HCT116 (cell line): ENCODE results near the gene GPC5. TPM values are rescaled to one million over a fixed set of nuclear protein-coding genes. Genes with fewer than 3 reads are reported as not detected.
A peak's percentile ranks its signal among the peaks of the same experiment; 100 is the strongest.

ENCODE experiments used
- ATAC-seq: fragments of 200-7000 bp; cut with Tn5 transposase; 2 replicates; pipeline ENCODE4 v1.9.1; 2020; ENCODE audit warnings: mild to moderate bottlenecking, moderate library complexity
- BruUV-seq: library from RNA; stranded (reverse); fragments of 400-500 nt; replicated peaks from 2 replicates; lab custom pipeline; 2021; lab: Mats Ljungman, UMichigan
- CTCF ChIA-PET: fragments of 300-600 bp; sonication (Branson Sonifier 250); formaldehyde crosslinking; loops from one replicate; lab custom pipeline; 2021; ENCODE audit warnings: antibody characterized with exemption; lab: Charles Lee
- POLR2A ChIA-PET: fragments of 300-600, 350-600 bp; sonication (Branson Sonifier 250); formaldehyde crosslinking; loops from one replicate; lab custom pipeline; 2021; ENCODE audit warnings: antibody characterized with exemption; lab: Charles Lee
- RAD21 ChIA-PET, 2 experiments: fragments of 300-600 bp; sonication (Branson Sonifier 250); formaldehyde crosslinking; loops; one replicate each; lab custom pipeline; 2023; ENCODE audit warnings: low total read pairs in 2 of 2; ENCODE audit not compliant: uncharacterized antibody in 2 of 2, unreplicated experiment in 2 of 2, low non-redundant PET in 1 of 2; lab: Charles Lee
- DNase-seq: peaks from one replicate; pipeline ENCODE4 v3.0.0-alpha.2; 2010; ENCODE audit warnings: low read depth, low spot score
- H2AFZ ChIP-seq: fragments of 200-600 bp; shearing (Covaris generic), sonication (generic); 2 replicates; pipeline ENCODE4 v1.6.1; 2017; ENCODE audit warnings: low read depth, mixed run types, mixed read lengths, antibody characterized with exemption, low read length; ENCODE audit not compliant: poor library complexity, severe bottlenecking
- H3K27ac ChIP-seq: 2 replicates; pipeline ENCODE4 v1.5.1; 2012; ENCODE audit warnings: low read depth, low read length
- H3K27me3 ChIP-seq: fragments of 200-600 bp; sonication (generic); 2 replicates; pipeline ENCODE4 v1.6.1; 2016; ENCODE audit warnings: mixed run types, low read length, mixed read lengths; ENCODE audit not compliant: insufficient read depth
- H3K36me3 ChIP-seq, 2 experiments: fragments of 200-500 bp in 1 of 2; fragments of 200-600 bp in 1 of 2; sonication (Bioruptor generic) in 1 of 2; sonication (generic) in 1 of 2; 2 replicates each; pipeline versions ENCODE4 v1.5.1 to v1.6.1; 2014 to 2016; ENCODE audit warnings: low read length in 2 of 2, inconsistent platforms in 1 of 2, mixed read lengths in 1 of 2, mixed run types in 1 of 2; ENCODE audit not compliant: insufficient read depth in 2 of 2, control insufficient read depth in 1 of 2
- H3K4me1 ChIP-seq, 2 experiments: fragments of 200-600 bp in 1 of 2; sonication (generic) in 1 of 2; 2 replicates each; pipeline versions ENCODE4 v1.5.1 to v1.6.1; 2012 to 2017; ENCODE audit warnings: low read length in 2 of 2, inconsistent platforms in 1 of 2, mild to moderate bottlenecking in 1 of 2, mixed read lengths in 1 of 2, mixed run types in 1 of 2, moderate library complexity in 1 of 2; ENCODE audit not compliant: insufficient read depth in 2 of 2, control insufficient read depth in 1 of 2
- H3K4me2 ChIP-seq: fragments of 200-600 bp; sonication (generic); 2 replicates; pipeline ENCODE4 v1.6.1; 2017; ENCODE audit warnings: mixed run types, low read length, mixed read lengths
- H3K4me3 ChIP-seq, 2 experiments: fragments of 200-600 bp in 1 of 2; sonication (generic) in 1 of 2; replicated peaks in 1 of 2; 2 replicates each; pipeline ENCODE4 v1.5.1; 2011 to 2016; ENCODE audit warnings: low read length in 2 of 2, control low read depth in 1 of 2, low read depth in 1 of 2, mild to moderate bottlenecking in 1 of 2, mixed read lengths in 1 of 2, mixed run types in 1 of 2
- H3K79me2 ChIP-seq: fragments of 200-600 bp; sonication (generic); 2 replicates; pipeline ENCODE4 v1.6.1; 2017; ENCODE audit warnings: mild to moderate bottlenecking, mixed run types, low read length, moderate library complexity, mixed read lengths; ENCODE audit not compliant: insufficient read depth
- H3K9ac ChIP-seq: fragments of 200-600 bp; sonication (generic); 2 replicates; pipeline ENCODE4 v1.6.1; 2016; ENCODE audit warnings: low read length, mixed read lengths
- H3K9me2 ChIP-seq: fragments of 200-600 bp; sonication (generic), shearing (Covaris generic); 2 replicates; pipeline ENCODE4 v1.6.1; 2017; ENCODE audit warnings: mixed run types, mild to moderate bottlenecking, moderate library complexity; ENCODE audit not compliant: insufficient read depth
- H3K9me3 ChIP-seq, 2 experiments: fragments of 200-500 bp in 1 of 2; fragments of 200-600 bp in 1 of 2; sonication (Bioruptor generic) in 1 of 2; sonication (generic) in 1 of 2; 2 replicates each; pipeline ENCODE4 v1.6.1; 2014 to 2017; ENCODE audit warnings: low read length in 2 of 2, mixed read lengths in 2 of 2, inconsistent platforms in 1 of 2, low read depth in 1 of 2, mild to moderate bottlenecking in 1 of 2, mixed run types in 1 of 2, moderate library complexity in 1 of 2; ENCODE audit not compliant: control insufficient read depth in 1 of 2, insufficient read depth in 1 of 2
- H4K20me1 ChIP-seq: fragments of 200-600 bp; sonication (generic), shearing (Covaris generic); 2 replicates; pipeline ENCODE4 v1.6.1; 2017; ENCODE audit warnings: mixed run types, mild to moderate bottlenecking, moderate library complexity; ENCODE audit not compliant: insufficient read depth
- CBX3 ChIP-seq: IDR thresholded peaks from 2 replicates; pipeline ENCODE4 v1.6.1; 2012; ENCODE audit warnings: low read depth
- CTCF ChIP-seq, 3 experiments: fragments of 200-600 bp in 1 of 3; sonication (generic) in 1 of 3; IDR thresholded peaks in 2 of 3; conservative IDR thresholded peaks in 1 of 3; 2 replicates each; pipeline ENCODE4 v1.5.1; 2012 to 2017; ENCODE audit warnings: low read depth in 2 of 3, low read length in 2 of 3, antibody characterized with exemption in 1 of 3, borderline replicate concordance in 1 of 3, control low read depth in 1 of 3, mild to moderate bottlenecking in 1 of 3, mixed read lengths in 1 of 3, mixed run types in 1 of 3, moderate library complexity in 1 of 3; ENCODE audit not compliant: insufficient read depth in 1 of 3
- EGR1 ChIP-seq: IDR thresholded peaks from 2 replicates; pipeline ENCODE4 v1.6.1; 2012; ENCODE audit warnings: low read depth
- EZH2 ChIP-seq: fragments of 200-600 bp; sonication (generic); IDR thresholded peaks from 2 replicates; pipeline ENCODE4 v1.6.1; 2017; ENCODE audit warnings: antibody characterized with exemption, mixed run types
- EZH2phosphoT487 ChIP-seq: fragments of 200-600 bp; IDR thresholded peaks from 2 replicates; pipeline ENCODE4 v1.6.1; 2018; ENCODE audit warnings: antibody characterized with exemption, borderline replicate concordance
- JUND ChIP-seq: IDR thresholded peaks from 2 replicates; pipeline ENCODE4 v1.6.1; 2012
- POLR2AphosphoS5 ChIP-seq: IDR thresholded peaks from 2 replicates; pipeline ENCODE4 v1.6.1; 2011; ENCODE audit warnings: mild to moderate bottlenecking, low read depth, low read length, moderate library complexity
- RAD21 ChIP-seq: IDR thresholded peaks from 2 replicates; pipeline ENCODE4 v1.6.1; 2012; ENCODE audit warnings: low read depth, mild to moderate bottlenecking
- SIN3A ChIP-seq: IDR thresholded peaks from 2 replicates; pipeline ENCODE4 v1.6.1; 2012; ENCODE audit warnings: low read depth
- SP1 ChIP-seq: IDR thresholded peaks from 2 replicates; pipeline ENCODE4 v1.6.1; 2012; ENCODE audit warnings: low read depth
- SRF ChIP-seq: IDR thresholded peaks from 2 replicates; pipeline ENCODE4 v1.6.1; 2012; ENCODE audit warnings: low read depth
- TCF7L2 ChIP-seq: IDR thresholded peaks from 2 replicates; pipeline ENCODE4 v1.7.0; 2011; ENCODE audit warnings: borderline replicate concordance, inconsistent platforms; ENCODE audit not compliant: insufficient read depth, insufficient read length; ENCODE audit errors: extremely low read depth
- intact Hi-C: fragments of 100-400 bp; cut with micrococcal nuclease; formaldehyde crosslinking; loops from 2 replicates; pipeline ENCODE4 v1.10.0; 2022
- total RNA-seq: library from RNA; stranded (reverse); gene quantifications from one replicate; pipeline ENCODE4 v1.2.1, GENCODE V29; 2021; ENCODE audit not compliant: unreplicated experiment

GPC5 gene
- total RNA-seq, 1 experiment from 2014 or later, result not detected

DNA sequence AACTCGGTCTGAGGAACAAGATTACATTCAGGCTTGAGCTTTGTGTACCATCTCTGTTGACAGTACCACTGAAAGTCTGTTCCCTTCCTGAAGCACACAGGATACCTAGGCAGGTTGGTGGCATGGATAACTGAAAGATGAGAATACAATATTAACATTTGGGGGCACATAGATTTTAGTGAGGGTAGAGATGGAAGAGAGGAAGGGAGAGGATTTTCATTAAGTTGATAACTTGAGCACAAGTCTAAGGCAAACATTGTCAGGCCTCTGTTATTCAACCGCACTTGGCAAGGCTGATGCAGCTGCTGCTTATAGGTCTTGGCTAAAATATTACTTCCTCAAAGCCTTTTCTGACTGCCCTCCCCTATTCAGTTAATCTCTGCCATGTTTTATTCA, 40.0 kb upstream of the GPC5 start:
- POLR2A ChIA-PET, result no interaction called here
- CTCF ChIA-PET, result no interaction called here
- no peak overlapping the region for H3K4me3 ChIP-seq
- H3K27ac ChIP-seq, result no peak overlapping the region
- H3K4me2 ChIP-seq, result no peak overlapping the region
- no peaks in the 10 kb centered on the region for H3K27me3 ChIP-seq
- H3K79me2 ChIP-seq, result 0 out of 2 replicates have a peak, but pooled peaks cover 3% of the 10 kb centered on the region
- H3K9me3 ChIP-seq, result no peaks in the 10 kb centered on the region
- no peaks in the 10 kb centered on the region for H3K9me2 ChIP-seq
- no TSS peak for BruUV-seq
- no peak for DNase-seq
- intact Hi-C loops, result no loop called here
- no peak overlapping the region for H3K9ac ChIP-seq
- RAD21 ChIA-PET, result no interaction called here
- peak; percentile 12; the same call in 1 of the 2 replicates for ATAC-seq
- H3K36me3 ChIP-seq, result peaks cover 18 to 20% of the 10 kb centered on the region in 2 experiments
- H2AFZ ChIP-seq, result no peak overlapping the region
- TF ChIP-seq EZH2phosphoT487 (no peak), SRF (no peak), SP1 (no peak), SIN3A (no peak), CBX3 (no peak), EZH2 (no peak), JUND (no peak), POLR2AphosphoS5 (no peak; the same call in 1 of the 2 replicates), CTCF (IDR thresholded peaks at IDR 0.05 in 2 of 3, conservative IDR thresholded peaks at IDR 0.05 in 1 of 3; ENCODE audit: borderline replicate concordance in 1 of 3, insufficient read depth in 1 of 3, low read depth in 2 of 3, low read length in 2 of 3) (no peak), RAD21 (no peak), TCF7L2 (no peak), EGR1 (no peak)
- TF ChIP-seq, all 23 proteins: peak for 0
- no peaks in the 10 kb centered on the region for H3K4me1 ChIP-seq
- H4K20me1 ChIP-seq, result peaks cover 26% of the 10 kb centered on the region; the same call in 1 of the 2 replicates
